Osteoblast (primary cell): ENCODE measurements around the gene SARDH. TPM values are rescaled to one million over a fixed set of nuclear protein-coding genes. Genes with fewer than 3 reads are reported as not detected.

Experiments used
- DNase-seq: peaks from one replicate; pipeline ENCODE4 v3.0.0; 2011; ENCODE audit warnings: low spot score, mixed read lengths; ENCODE audit not compliant: insufficient read length; ENCODE audit errors: missing footprints
- H2AFZ ChIP-seq: 2 replicates; pipeline ENCODE4 v1.6.0; 2011; ENCODE audit warnings: mild to moderate bottlenecking, low read length
- H3K27ac ChIP-seq: 2 replicates; pipeline ENCODE4 v1.5.1; 2011; ENCODE audit warnings: mild to moderate bottlenecking, low read depth, low read length, moderate library complexity
- H3K27me3 ChIP-seq: 2 replicates; pipeline ENCODE4 v1.6.0; 2012; ENCODE audit warnings: mild to moderate bottlenecking, control low read depth, inconsistent platforms, low read length, moderate library complexity; ENCODE audit not compliant: insufficient read depth
- H3K36me3 ChIP-seq: 2 replicates; pipeline ENCODE4 v1.5.1; 2011; ENCODE audit warnings: mild to moderate bottlenecking, low read length, control low read depth, moderate library complexity; ENCODE audit not compliant: insufficient read depth
- H3K4me1 ChIP-seq: 2 replicates; pipeline ENCODE4 v1.5.1; 2011; ENCODE audit warnings: mild to moderate bottlenecking, low read length, control low read depth, moderate library complexity; ENCODE audit not compliant: insufficient read depth
- H3K4me2 ChIP-seq: 2 replicates; pipeline ENCODE4 v1.6.0; 2011; ENCODE audit warnings: mild to moderate bottlenecking, low read length; ENCODE audit not compliant: insufficient read depth
- H3K4me3 ChIP-seq: fragments of 200-600 bp; sonication (generic); 3 replicates; pipeline ENCODE4 v1.5.1; 2012; ENCODE audit warnings: mild to moderate bottlenecking, low read length, inconsistent platforms; ENCODE audit not compliant: insufficient read depth
- H3K79me2 ChIP-seq: 2 replicates; pipeline ENCODE4 v1.6.0; 2012; ENCODE audit warnings: mild to moderate bottlenecking, low read length, control low read depth, inconsistent platforms; ENCODE audit not compliant: insufficient read depth
- H3K9me3 ChIP-seq: 2 replicates; pipeline ENCODE4 v1.5.1; 2011; ENCODE audit warnings: low read depth, low read length, control low read depth
- H4K20me1 ChIP-seq: 2 replicates; pipeline ENCODE4 v1.6.0; 2012; ENCODE audit warnings: mild to moderate bottlenecking, low read length, control low read depth; ENCODE audit not compliant: insufficient read depth
- CTCF ChIP-seq: IDR thresholded peaks from 2 replicates; pipeline ENCODE4 v1.5.1; 2011; ENCODE audit warnings: mild to moderate bottlenecking, low read depth, low read length, moderate library complexity; ENCODE audit errors: extremely low read depth
- total RNA-seq: library from RNA; depleted of rRNA; stranded (reverse); fragments of >200 nt; gene quantifications from 2 replicates; pipeline ENCODE4 v1.2.3, GENCODE V29; 2012

Gene SARDH
- total RNA-seq, 1 donor: 5.4 TPM

DNA sequence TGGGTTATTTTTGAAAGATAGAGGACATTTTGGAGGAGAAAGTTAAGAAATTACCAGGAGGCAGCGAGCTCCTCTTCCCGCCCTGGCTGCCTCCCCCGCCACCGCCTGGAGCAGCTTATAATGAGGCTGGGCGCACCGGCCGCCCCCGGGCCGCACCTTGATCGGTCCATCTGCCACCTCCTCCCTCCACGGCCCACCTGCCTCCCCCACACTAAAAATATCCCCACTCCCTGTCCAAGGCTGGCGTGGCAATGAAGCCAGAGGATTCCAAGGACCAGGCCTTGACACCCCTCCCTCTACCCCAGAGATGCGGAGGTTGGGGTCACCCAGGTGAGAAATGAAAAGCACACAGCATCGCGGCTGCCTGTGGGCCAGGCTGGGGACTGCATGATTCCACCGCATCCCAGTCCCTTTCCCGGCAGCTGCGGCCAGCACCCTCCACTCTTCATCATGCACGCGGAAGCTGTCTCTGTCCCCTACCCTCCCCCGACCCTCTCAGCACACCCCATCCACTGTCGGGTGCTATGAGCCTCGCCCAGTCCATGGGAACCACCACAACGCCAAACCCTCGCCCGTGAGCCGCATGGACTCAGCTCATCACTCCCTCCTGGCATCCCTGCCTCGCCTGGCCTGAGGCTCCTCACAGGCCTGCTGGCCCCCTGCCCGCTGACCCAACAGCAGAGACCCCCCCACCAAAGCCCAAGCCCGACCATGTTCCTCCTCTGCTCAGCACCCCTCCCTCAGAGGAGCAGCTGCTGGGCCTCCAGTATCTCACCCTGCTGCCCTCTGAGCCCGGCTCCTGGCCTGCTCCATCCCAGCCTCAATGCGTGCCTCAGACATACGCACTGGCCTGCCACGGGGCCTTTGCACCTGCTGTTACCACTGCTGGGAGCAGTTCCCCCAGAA is 50.0 kb downstream of the SARDH start:
- peaks cover 11% of the 10 kb centered on the region for H3K4me1 ChIP-seq
- H3K27me3 ChIP-seq: no peaks in the 10 kb centered on the region
- H3K27ac ChIP-seq: no peak overlapping the region
- H2AFZ ChIP-seq: no peak overlapping the region
- no peak overlapping the region for H3K4me3 ChIP-seq
- no peaks in the 10 kb centered on the region for H3K79me2 ChIP-seq
- no peak overlapping the region for H3K4me2 ChIP-seq
- H3K9me3 ChIP-seq: no peaks in the 10 kb centered on the region
- H4K20me1 ChIP-seq: no peaks in the 10 kb centered on the region
- no peak for TF ChIP-seq CTCF
- DNase-seq: no peak
- H3K36me3 ChIP-seq: no peaks in the 10 kb centered on the region

DNA sequence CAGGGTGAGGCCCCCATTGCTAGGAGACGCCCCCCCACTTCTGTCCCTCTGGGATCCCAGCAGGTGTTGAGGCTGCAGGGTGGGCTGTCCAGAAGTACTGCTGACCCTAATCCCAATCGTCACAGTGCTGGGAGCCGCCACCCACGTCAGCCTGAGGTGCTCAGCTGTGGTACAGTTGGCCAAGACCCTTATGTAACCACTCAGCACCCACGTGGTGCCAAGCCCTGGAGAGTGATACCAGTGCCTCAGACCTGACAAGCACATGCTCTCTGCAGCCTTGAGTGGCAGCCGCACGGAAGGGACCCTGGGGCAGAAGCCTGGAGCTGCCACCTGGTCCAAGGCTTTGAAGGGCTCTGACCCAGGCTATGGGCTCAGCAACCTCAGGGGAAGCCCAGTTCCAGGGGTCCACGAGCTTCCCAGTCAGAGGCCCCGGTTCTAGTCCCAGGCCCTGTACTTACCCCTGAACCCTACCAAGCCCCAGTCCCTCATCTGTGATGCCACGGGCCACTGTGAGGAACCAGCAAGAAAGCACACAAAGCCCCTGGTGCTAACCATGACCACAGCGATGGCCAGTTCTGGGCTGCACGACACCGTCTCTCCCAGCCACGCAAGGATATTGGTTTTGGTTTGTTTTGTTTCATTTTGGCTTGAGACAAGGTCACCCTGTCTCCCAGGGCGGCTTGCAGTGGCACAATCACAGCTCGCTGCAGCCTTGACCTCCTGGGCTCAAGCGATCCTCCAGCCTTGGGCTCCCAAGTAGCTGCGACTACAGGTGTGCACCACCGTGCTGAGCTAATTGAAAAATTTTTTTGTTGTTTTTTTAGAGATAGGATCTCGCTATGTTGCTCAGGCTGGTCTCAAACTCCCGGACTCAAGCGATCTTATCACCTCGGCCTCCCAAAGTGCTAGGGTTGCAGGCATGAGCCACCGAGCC is 51.2 kb downstream of the SARDH start:
- Histone ChIP-seq H3K27ac (no peak overlapping the region), H2AFZ (no peak overlapping the region), H3K4me3 (no peak overlapping the region), H3K4me1 (peaks cover 9% of the 10 kb centered on the region), H3K36me3 (no peaks in the 10 kb centered on the region), H4K20me1 (no peaks in the 10 kb centered on the region), H3K9me3 (no peaks in the 10 kb centered on the region), H3K27me3 (no peaks in the 10 kb centered on the region), H3K79me2 (no peaks in the 10 kb centered on the region), H3K4me2 (no peak overlapping the region)
- no peak for DNase-seq
- no peak for TF ChIP-seq CTCF

DNA sequence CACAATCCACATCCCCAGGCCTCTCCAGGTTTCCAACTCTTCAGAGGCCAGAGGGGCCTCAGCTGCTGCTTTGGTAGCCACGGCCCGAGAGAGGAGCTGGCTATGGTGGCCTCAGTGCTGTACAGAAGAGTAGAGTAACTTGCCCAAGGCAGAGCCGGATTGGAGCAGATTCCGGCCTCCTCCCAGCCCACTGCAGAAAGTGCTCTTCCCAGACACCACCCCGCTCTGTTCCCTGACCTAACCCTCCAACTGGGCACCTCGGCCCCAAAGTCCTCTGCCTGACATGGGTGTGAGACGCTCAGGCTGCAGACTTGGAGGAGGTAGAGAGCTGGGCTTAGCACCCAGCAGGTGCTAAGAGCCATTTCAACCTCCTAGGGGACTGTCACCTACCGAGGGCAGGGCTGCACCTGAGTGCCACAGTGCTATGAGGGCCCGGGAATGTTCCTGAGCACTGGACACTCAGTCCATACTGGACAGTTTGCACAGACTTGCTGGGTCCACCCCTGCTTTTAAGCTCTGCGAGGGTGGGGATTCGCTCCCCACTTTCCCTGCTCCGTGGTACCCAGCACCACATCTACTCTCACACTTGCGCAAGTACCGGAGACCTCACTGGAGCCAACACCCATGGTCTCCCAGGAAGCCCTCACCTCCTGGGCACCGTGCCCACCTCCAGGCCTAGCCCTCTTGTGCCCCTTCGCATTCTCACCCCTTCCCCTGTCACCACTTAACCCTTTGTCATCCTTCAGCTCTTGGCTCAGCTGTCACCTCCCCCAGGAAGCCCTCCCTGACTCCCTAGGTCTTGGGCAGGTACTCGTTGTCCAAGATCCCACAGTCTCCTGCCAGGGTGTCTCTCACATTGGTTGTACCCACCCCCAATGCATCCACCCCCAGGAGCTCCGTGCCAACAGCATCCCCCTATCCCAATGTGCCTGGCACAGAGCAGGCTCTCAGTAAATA is 52.2 kb downstream of the SARDH start:
- H4K20me1 ChIP-seq: no peaks in the 10 kb centered on the region
- DNase-seq: no peak
- H2AFZ ChIP-seq: no peak overlapping the region
- no peak overlapping the region for H3K27ac ChIP-seq
- no peaks in the 10 kb centered on the region for H3K9me3 ChIP-seq
- H3K79me2 ChIP-seq: no peaks in the 10 kb centered on the region
- no peak overlapping the region for H3K4me2 ChIP-seq
- no peaks in the 10 kb centered on the region for H3K36me3 ChIP-seq
- H3K4me1 ChIP-seq: no peaks in the 10 kb centered on the region
- no peak for TF ChIP-seq CTCF
- H3K4me3 ChIP-seq: no peak overlapping the region
- H3K27me3 ChIP-seq: no peaks in the 10 kb centered on the region
